EL (cell line): Measurements from ENCODE around the gene IDI2.

Experiments used
- DNase-seq: peaks from one replicate; pipeline ENCODE4 v3.0.0-alpha.2; 2016

Gene IDI2

GRCh38 chr10:1003884-1004670 is 21.6 kb downstream of the IDI2 start:
- DNase-seq, result no peak

- no peak for DNase-seq
Observed at GRCh38 chr10:1002425-1003006, 23.1 kb downstream of the IDI2 start.

- no peak for DNase-seq
Observed at GRCh38 chr10:997266-998022, 28.2 kb downstream of the IDI2 start.

GRCh38 chr10:996031-996430 is 29.6 kb downstream of the IDI2 start:
- no peak for DNase-seq

GRCh38 chr10:995559-995926 is 30.1 kb downstream of the IDI2 start:
- no peak for DNase-seq

GRCh38 chr10:994836-995558 is 30.7 kb downstream of the IDI2 start:
- DNase-seq, result no peak

- no peak for DNase-seq
Observed at GRCh38 chr10:992871-993270, 32.8 kb downstream of the IDI2 start.

- DNase-seq, result no peak
Observed at GRCh38 chr10:992467-992866, 33.2 kb downstream of the IDI2 start.

GRCh38 chr10:990808-991207 is 34.9 kb downstream of the IDI2 start:
- no peak for DNase-seq

- DNase-seq, result peak; percentile 25
Observed at GRCh38 chr10:988667-989545, 36.8 kb downstream of the IDI2 start.

- DNase-seq, result peak; percentile 98
Observed at GRCh38 chr10:987870-988666, 37.6 kb downstream of the IDI2 start, which contains the start of gene GTPBP4. GTPBP4 (plus strand) TSS chr10:988434; CDS start chr10:988480, 46 bp downstream.

- DNase-seq, result peak; percentile 51
Observed at GRCh38 chr10:987620-987869, 38.1 kb downstream of the IDI2 start.

GRCh38 chr10:986881-987619 is 38.6 kb downstream of the IDI2 start:
- peak; percentile 94 for DNase-seq

- peak; percentile 77 for DNase-seq
Observed at GRCh38 chr10:986137-986825, 39.4 kb downstream of the IDI2 start.

GRCh38 chr10:985361-985760 is 40.3 kb downstream of the IDI2 start:
- DNase-seq, result no peak

- DNase-seq, result peak; percentile 61
Observed at GRCh38 chr10:983971-984655, 41.5 kb downstream of the IDI2 start.

- no peak for DNase-seq
Observed at GRCh38 chr10:983401-983800, 42.3 kb downstream of the IDI2 start.

- no peak for DNase-seq
Observed at GRCh38 chr10:980468-981093, 45.1 kb downstream of the IDI2 start.

- DNase-seq, result no peak
Observed at GRCh38 chr10:978826-979421, 46.7 kb downstream of the IDI2 start.
